Transverse colon (tissue), 4 donors: ENCODE data around the gene CAPN13.

Experiments used
- EP300 ChIP-seq: sonication (generic); formaldehyde crosslinking; IDR thresholded peaks from one replicate; pipeline ENCODE4 v1.6.1; 2017; ENCODE audit warnings: antibody characterized with exemption, low read depth
- POLR2A ChIP-seq: fragments of 450-650 bp; IDR thresholded peaks from one replicate; pipeline ENCODE4 v1.6.1; 2016; ENCODE audit warnings: antibody characterized with exemption, mild to moderate bottlenecking, moderate library complexity
- POLR2AphosphoS5 ChIP-seq, 3 donors: sonication (generic); formaldehyde crosslinking; IDR thresholded peaks; one replicate each; pipeline ENCODE4 v1.6.1; 2016; ENCODE audit warnings: antibody characterized with exemption in 3 of 3
- TF ChIP-seq, protein P1 (sequence below), 5 experiments: fragments of 200-600 bp in 3 of 5; fragments of 450-650 bp in 2 of 5; sonication (generic) in 3 of 5; IDR thresholded peaks; 1 replicate in 2 of 5; 2 replicates in 3 of 5; pipeline ENCODE4 v1.5.1; 2016 to 2017; ENCODE audit warnings: antibody characterized with exemption in 5 of 5, inconsistent platforms in 3 of 5, mild to moderate bottlenecking in 2 of 5, moderate library complexity in 1 of 5

DNA sequence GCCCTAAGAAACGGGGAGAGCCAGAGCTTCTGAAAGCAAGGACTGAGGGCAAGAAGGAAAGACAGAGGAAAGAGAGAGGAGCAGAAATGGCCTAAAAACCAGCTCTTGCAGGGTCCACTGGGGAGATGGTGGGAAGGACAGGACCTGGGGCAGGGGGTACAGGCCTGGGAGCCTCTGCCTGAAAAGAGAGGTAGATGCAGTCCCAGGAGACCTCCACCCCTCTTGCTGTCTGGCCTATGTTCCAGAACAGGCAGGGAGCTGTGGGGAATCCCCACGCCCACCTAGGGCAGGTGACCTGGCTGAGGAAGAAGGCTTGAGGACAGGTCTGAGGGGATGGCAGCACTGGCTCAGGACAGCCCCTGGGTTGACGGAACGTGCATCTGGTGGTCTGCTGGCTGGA is 4.6 kb downstream of the CAPN13 start:
- TF ChIP-seq, protein P1, sequence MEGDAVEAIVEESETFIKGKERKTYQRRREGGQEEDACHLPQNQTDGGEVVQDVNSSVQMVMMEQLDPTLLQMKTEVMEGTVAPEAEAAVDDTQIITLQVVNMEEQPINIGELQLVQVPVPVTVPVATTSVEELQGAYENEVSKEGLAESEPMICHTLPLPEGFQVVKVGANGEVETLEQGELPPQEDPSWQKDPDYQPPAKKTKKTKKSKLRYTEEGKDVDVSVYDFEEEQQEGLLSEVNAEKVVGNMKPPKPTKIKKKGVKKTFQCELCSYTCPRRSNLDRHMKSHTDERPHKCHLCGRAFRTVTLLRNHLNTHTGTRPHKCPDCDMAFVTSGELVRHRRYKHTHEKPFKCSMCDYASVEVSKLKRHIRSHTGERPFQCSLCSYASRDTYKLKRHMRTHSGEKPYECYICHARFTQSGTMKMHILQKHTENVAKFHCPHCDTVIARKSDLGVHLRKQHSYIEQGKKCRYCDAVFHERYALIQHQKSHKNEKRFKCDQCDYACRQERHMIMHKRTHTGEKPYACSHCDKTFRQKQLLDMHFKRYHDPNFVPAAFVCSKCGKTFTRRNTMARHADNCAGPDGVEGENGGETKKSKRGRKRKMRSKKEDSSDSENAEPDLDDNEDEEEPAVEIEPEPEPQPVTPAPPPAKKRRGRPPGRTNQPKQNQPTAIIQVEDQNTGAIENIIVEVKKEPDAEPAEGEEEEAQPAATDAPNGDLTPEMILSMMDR (IDR thresholded peaks at IDR 0.05): no peak
- TF ChIP-seq POLR2AphosphoS5 (IDR thresholded peaks at IDR 0.05): no peak
- no peak for TF ChIP-seq POLR2A
- TF ChIP-seq EP300: no peak
